NCI-H2107 treated with DMSO at 0.1 percent for 48 hours (cell line): ENCODE measurements around the gene SMAP1.

Experiments
- DNase-seq: peaks from one replicate; lab custom pipeline; 2025; ENCODE audit not compliant: unreplicated experiment; lab: John Stamatoyannopoulos, UW

Gene SMAP1

DNA sequence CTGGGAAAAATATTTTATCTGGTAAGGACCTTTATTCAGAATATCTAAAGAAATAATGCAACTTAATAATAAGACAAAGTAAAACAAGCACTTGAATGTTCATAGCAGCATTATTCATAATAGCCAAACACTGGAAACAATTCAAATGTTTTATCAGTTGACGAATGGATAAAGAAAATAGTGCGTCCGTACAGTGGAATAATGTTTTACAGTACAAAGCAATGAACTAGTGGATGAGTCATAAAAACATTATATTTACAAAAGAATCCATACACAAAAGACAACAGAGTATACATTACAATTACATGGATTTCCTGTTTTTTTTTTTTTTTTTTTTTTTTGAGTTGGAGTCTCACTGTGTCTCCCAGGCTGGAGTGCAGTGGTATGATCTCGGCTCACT, 12.7 kb downstream of the SMAP1 start:
- DNase-seq, result no peak

DNA sequence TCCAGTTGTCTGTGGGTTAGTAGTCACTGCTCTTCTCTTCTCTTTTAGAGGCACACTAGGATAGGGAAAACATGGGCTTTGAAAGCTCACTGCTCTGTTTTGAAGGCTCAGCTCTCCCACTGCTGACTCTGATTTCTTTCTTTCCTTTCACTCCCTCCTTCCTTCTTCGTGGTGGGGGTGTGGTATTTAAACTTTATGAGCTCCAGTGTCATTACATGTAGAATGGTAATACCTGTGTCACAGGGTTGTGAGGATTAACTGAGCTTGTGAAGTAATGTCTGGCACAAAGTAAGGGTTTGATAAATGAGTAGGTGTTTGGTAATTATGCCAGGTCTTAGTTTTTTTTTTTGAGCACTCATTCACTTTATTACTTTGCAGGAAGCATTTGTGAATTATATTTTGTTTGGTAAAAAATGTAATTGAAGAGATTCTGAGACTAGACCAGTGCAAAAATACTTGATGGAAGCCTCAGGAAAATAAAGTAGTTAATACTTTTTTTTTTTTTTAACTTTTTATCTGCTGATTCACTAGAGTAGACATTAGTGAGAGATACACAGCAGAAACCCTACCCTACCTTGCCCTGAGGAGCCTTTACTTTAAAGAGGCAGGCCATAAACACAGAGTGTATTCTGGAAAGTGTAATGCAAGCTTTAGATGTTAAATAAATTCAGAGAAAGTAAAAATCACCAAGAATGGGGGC, 17.3 kb downstream of the SMAP1 start:
- DNase-seq, result no peak

DNA sequence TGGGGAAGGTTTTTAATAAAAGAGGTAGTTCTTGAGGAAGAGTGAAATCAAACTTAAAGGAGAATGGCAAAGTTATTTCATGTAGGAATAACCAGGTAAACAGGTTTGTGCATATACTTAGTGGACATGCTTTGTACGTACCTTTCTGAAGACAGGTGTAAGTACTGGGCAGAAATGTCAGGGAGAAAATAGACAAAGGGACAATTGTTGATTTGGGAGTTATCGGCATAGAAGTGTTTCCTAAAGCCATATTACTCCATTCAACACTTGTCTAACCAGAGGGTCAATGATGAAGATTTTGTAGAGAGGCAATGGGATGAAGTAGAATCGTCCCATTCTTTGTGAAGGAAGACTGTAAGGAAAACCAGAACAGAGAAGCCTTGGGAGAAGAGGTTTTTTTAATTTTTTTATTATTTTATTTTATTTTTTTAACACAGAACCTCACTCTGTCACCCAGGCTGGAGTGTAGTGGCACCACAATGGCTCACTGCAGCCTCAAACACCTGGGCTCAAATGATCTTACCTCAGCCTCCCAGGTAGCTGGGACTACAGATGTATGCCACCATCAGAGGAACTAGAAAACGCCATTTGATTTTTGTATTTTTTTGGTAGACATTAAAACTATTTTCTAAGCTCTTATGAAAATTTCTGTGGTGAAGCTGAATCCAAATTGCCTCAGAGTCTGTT, 18.0 kb downstream of the SMAP1 start:
- no peak for DNase-seq

DNA sequence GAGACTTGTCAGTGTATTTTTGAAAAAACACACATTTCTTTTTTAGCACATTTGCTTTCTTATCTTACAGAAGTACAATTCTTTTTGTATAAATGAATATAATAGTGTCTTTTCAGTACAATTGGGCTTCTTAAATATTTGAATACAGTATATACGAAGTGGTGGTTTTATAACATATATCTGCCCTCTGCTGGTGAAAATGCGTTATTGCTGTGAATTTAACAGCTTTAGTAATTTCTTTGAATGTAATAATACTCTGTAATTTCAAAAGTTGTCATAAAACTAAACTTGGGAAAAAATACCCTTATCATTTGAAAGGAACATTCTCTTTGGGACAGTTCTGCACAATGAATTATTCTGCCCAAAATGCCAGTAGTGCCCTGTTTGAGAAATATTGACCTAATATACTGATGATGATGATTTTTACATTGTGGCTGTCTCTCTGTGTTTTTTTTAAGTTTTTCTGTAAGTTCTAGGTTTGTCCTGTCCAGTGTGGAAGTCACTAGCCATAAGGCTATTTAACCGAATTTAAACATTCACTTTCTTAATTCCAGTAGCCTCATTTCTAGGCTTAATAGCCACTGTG, 19.0 kb downstream of the SMAP1 start:
- peak; percentile 36 for DNase-seq

DNA sequence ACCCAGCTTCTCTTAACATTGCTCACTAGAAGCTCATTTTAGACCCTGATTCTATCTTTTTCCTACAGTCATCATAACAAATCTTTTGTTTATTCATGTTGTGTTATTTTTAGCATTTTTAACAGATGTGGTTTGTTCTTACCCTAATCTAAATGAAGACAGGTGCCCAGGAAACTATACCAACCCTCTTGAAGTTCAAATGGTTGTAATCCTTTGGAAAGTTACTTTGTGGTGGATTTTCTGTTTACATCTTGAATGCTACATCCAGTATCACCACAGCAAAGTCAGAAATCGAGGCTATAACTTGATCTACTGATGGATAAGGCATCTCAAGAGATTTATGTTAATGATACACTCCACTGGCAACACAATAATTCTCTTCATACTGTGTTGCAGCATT, 26.2 kb downstream of the SMAP1 start:
- DNase-seq, result no peak

DNA sequence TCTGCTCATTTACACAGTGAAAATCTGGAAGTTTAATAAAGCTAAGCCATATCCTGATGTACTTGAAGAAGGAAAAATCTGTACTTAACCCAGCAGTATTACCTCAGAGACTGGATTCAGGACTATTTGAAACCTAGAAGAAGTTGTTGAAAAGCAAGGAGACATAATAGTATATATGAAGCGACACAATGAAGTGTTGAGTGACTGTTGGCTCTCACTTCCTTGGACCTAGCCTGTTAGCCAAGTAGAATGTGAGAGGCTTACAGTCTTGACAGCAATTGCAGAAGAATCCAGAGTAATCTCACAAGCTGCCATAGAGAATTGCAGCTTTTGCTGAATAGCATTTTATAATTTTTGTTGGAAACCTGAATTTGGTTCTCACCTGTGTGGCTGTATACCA, 26.7 kb downstream of the SMAP1 start:
- DNase-seq, result no peak

DNA sequence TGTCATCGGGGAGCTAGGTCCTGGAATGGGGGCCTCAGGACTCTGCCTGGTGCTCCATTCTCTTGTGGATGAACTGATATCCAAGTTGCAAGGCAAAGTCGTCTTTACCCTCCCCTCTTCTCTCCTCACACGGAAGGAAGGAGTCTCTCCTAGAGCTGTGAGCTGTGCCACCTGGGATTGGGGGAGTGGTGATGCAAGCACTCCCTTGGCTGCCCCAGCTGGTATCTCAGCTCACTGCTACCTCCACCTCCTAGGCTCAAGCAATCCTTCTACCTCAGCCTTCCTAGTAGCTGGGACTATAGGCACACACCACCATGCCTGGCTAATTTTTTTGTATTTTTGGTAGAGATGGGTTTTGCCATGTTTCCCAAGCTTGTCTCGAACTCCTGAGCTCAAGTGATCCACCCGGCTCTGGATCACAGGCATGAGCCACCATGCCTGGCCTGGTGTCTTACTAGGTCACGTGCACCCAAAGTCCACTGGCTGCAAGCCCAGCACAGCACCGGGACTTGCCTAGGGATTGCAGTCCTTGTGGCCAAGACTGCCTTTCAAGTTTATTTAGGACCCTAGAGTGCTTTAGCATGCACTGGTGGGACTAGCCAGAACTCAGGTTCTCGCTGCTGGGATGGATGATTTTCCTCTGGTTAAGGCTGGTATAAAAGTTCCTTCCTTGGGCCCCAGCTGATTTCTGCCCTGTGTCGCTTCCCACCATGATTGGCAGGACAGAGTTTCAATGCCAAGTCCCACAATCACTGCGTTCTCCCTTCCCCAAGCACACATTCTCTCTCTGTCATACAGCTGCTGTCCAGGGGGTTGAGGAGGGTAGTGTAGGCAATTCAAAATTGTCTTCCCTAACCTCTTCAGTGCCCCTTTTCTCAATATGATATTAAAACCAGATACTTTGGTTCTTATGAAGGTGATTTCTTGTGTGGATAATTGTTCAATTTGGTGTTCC, 33.5 kb downstream of the SMAP1 start:
- no peak for DNase-seq

DNA sequence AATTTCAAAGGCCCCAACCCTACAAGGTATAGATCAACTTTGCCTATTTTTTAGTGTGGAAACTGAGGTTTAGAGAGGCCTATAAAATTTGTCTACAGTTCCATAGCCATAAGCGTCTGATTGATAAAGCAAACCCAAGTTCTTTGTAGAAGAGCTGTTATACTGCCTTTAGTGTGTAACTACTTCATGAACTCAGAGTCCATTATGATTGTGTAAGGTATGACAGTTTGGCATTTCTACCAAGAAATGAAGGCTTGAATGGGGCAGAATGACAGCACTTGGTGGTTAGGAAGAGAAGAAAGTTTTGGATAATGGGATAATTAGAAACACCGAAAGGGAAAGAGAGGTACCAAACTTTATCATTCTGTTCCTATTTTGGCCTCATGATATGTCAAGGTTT, 38.1 kb downstream of the SMAP1 start:
- no peak for DNase-seq

DNA sequence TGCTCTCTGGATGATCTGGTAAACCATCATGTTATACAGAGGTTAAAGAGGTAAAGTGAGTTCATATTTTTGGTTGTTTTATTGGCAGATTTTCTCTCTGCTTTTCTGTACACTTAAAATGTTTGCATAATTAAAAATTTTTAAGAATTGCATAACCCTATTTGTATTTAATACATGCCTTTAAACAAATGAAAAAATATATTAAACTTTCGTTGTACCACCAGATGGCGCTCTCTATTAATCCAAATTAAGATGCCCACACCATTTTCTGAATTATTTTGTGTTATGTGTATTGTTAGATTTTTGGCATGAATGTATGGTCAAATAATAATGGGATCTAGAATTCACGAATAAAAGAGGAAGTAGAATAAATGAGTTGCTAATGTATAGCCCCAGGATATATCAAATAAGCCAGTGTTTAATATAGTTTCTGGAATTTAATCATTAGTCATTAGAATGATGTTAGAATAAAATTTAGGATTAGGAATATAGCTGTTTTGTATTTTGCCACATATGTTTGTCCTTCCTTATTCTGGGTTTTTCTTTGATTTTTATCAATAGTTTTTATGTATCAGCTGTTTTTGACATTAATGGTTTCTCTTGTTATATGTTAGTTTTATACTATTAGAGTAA, 38.9 kb downstream of the SMAP1 start:
- DNase-seq, result peak; percentile 50

DNA sequence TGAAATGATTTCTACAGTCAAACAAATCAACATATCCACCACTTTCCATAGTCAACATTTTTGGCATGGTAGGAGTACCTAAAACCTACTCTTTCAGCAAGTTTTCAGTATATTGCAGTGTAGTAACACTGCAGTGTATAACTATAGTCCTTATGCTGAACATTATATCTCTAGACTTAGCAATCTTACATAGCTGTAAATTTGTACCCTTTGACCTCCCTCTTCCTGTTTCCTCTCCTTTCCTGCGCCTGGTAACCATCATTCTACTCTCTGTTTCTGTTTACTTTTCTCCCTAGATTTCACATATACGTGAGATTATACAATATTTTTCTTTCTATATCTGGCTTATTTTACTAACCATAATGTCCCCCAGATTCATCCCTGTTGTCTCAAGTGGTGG, 40.2 kb downstream of the SMAP1 start:
- no peak for DNase-seq

DNA sequence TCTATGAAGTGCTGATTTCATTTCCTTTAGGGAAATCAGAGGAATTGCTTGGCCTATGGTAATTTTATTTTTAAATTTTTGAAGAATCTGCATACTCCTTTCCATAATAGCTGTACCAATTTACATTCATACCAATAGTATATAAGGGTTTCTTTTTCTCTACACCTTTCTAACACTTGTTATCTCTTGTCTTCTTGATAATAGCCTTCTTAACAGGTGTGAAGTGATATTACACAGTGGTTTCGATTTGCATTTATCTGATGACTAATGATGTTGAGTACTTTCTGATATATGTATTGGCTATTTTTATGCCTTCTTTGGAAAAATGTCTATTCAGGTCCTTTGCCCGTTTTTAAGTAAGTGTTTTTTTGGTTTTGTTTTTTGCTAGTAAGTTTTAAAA, 40.8 kb downstream of the SMAP1 start:
- no peak for DNase-seq

DNA sequence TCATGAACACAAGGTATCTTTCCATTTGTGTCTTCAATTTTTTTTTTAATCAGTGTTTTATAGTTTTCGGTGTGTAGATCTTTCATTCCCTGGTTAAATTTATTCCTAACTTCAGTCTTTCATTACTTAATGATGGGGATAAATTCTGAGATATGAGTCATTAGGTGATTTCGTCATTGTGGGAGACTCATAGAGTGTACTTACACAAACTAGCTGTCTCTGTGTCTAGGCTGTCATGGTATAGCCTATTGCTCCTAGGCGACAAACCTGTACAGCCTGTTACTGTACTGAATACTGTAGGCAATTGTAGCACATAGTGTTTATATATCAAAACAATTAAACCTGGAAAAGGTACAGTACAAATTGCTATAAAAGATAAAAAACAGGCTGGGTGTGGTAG, 42.1 kb downstream of the SMAP1 start:
- no peak for DNase-seq

DNA sequence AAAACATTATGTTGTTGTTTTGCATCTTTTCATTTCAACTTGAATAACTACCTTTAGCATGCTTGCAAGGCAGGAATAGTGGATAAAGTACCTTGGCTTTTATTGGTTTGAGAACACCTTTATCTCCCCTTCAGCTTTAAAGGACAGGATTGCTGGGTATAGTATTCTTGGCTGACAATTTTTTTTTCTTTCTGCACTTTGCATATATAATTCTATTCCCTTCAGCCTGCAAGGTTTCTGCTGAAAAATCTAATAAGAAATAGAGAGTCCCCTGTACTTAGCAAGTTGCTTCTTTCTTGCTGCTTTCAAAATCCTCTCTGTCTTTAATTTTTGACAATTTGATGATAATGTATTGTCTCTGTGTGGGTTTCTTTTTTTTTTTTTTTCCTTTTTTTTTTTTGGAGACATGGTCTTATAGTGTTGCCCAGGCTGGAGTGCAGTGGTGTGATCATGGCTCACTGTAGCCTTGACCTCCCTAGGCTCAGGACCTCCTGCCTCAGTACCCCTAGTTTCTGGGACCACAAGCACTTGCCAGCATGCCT, 47.1 kb downstream of the SMAP1 start:
- DNase-seq, result no peak

DNA sequence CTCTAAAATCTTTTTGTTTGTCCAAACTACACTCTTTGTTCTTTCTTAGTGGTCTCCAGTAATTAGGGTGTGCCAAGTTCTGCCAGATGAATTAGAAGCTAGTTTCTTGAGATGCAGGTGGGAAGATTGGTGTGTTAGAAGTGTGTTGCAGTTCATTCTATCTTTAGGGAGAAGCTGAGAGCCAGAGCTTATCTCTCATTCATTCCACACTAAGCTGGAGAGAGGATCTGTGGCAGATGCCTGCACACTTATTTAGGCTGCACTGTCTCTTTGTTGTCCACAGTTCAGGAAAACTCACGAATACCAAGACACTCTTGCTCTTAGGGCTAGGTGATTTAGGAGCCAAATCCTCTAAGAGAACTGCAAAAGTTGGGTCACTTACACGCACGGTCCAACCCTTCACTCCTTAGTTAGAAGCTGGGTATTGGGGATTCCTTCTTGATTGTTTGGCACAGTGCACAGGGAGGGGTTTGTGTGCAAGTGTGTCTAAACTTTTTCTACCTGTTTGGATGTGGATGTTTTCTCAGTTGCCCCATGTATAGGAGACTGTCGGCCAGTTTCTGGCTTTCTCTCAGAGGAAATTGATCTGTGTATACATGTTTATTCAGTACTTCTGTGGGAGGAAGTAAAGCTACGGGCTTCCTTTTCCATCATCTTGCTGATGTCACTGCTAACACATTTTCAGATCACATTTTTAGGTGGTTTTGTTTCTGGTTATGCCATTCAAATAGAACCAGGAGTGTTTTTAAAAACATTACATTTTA, 49.5 kb downstream of the SMAP1 start:
- no peak for DNase-seq

DNA sequence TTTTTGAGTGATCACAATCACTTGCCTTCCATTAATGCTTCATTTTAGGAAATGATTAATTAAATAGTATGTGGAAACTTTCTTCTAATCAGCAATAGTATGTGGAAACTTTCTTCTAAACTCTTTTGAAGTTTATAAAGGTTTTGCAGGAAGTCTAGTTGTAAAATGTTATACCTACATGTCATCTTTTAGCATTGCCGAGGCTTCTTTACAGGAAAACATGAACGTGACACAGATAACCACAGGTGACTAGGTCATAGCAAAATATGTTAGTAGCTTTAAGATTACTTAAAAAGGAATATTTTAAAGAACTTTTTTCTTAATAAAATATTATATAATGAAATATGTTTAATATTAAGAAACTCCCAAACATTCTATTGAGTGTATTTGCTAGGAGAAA, 56.8 kb downstream of the SMAP1 start:
- no peak for DNase-seq

DNA sequence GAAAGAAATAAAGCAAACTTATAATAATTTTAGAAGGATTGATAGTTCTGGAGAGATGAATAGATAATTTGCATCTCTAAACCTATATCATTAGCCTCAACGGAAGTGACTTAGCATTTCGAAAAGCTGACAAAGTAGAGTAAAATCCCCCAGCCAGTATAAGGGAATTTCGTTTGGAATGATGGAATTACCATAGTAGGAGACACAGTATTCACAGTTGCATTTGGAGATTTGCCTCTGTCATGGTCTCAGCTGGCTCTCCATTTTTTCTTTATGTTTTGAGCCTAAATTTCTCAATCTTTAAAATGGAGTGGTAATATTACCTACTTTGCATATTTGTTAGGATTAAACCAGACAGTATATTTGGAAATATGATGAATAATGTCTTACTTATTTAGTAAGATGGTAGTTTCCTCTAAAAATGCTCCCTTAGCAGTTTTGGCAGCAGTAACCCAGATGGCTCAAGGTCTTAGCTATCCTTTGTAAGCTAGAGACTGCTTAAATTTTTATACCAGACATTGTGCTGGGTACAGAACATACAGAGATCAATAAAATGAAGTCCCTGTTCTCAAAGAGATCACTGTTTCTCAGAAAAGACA, 58.2 kb downstream of the SMAP1 start:
- no peak for DNase-seq

DNA sequence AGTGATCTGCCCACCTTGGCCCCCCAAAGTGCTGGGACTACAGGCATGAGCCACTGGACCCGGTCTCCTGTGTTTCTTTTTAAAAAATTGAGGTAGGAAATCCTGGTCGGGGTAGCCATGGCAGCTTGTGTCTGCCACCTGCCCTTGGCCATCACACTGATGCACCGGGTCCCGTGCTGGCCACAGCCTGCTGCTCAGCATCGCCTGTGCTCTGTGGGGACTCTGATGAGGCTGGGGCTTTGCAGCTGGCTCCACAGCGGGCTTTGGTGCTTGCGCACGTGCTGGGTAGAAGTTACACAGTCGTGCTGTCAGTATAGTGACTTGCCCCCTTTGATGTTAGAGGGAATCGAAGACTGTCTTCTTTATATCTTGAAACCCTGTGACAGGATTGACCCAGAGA, 66.7 kb downstream of the SMAP1 start:
- DNase-seq, result no peak

DNA sequence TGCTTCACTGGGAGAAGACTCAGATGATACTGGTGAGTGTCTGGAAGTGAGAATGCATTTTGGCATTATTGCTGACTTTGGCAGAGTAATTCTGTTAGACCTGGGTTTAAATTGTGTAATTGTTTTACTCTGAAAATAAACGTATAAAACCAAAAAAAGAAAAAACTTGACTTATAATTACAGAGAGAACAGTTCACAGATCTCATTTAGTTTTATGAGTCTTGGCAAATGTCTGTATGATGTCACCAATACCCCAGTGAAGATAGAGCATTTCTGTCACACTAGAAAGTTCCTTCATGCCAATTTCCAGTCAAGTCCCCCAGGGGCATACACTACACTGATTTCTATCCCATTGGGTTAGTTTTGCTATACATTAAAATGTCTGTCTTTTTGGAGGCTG, 67.3 kb downstream of the SMAP1 start:
- DNase-seq, result no peak

DNA sequence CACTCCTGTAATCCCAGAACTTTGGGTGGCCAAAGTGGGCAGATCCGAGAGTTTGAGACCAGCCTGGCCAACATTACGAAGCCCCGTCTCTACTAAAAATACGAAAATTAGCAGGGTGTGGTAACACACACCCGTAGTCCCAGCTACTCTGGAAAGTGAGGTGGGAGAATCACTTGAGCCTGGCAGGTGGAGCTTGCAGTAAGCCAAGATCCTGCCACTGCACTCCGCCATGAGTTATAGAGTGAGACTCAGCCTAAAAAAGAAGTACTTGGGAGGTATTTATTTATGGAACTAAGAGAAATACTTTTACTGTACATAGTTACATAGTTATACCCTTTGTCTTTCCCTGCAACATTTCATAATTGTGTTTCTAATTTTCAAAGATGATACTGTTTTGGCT, 67.8 kb downstream of the SMAP1 start:
- no peak for DNase-seq

DNA sequence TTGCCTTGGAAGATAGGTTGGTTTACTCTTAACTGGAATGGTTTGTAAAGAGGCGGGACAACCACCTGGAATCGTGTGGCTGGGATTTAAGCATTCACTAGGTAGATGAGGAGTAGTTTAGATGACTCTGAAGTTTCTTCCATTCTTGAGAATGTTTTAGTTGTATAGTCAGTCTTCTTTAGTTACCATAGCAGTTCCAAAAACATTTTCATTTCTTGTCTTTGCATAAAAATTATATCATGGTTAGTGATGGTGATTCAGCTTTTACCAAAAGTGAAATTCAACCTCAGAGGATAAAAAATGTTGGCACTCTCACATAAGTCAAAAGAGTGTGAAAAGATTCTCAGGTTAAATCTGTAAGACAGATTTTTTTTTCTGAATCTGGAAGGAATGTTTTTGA, 70.3 kb downstream of the SMAP1 start:
- no peak for DNase-seq
